ENCODE data around the gene IRGM.

The IRGM gene

DNA sequence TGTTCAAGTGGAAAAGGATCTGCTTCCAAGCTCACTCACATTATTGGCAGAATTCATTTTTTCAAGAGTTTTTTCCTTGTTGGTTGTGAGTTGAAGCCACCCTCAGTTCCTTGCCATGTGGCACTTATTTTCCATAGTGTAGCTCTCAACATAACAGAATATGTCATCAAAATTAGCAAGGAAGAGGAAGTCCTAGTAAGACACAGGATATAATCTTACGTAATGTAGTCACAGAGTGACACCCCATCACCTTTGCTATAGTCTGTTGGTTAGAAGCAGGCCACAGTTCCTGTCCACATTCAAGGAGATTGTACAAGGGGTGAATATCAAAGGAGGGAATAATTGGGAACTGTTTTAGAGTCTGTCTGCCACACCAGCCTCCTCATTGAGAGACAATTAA, 15.7 kb downstream of the IRGM start:
- no peaks in the 10 kb centered on the region for H3K4me1 ChIP-seq (ENCODE audit: insufficient read depth, low read length)
- no peak for TF ChIP-seq EZH2 (IDR thresholded peaks at IDR 0.05; ENCODE audit: borderline replicate concordance, low read depth, low read length, severe bottlenecking)
- TF ChIP-seq, protein P1, sequence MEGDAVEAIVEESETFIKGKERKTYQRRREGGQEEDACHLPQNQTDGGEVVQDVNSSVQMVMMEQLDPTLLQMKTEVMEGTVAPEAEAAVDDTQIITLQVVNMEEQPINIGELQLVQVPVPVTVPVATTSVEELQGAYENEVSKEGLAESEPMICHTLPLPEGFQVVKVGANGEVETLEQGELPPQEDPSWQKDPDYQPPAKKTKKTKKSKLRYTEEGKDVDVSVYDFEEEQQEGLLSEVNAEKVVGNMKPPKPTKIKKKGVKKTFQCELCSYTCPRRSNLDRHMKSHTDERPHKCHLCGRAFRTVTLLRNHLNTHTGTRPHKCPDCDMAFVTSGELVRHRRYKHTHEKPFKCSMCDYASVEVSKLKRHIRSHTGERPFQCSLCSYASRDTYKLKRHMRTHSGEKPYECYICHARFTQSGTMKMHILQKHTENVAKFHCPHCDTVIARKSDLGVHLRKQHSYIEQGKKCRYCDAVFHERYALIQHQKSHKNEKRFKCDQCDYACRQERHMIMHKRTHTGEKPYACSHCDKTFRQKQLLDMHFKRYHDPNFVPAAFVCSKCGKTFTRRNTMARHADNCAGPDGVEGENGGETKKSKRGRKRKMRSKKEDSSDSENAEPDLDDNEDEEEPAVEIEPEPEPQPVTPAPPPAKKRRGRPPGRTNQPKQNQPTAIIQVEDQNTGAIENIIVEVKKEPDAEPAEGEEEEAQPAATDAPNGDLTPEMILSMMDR (IDR thresholded peaks at IDR 0.05; ENCODE audit: borderline replicate concordance, extremely low read depth, low read length, poor library complexity, severe bottlenecking) = no peak
- no peak overlapping the region for H2AFZ ChIP-seq (ENCODE audit: low read depth, low read length)
- DNase-seq (no peak), ATAC-seq (ENCODE audit: insufficient read depth, low read depth) (no peak)
- no peaks in the 10 kb centered on the region for H3K79me2 ChIP-seq (ENCODE audit: insufficient read depth, low read length)
- no peaks in the 10 kb centered on the region for H3K9me3 ChIP-seq (ENCODE audit: insufficient read depth, low read length, severe bottlenecking)
- no peak overlapping the region for H3K27ac ChIP-seq (ENCODE audit: low read length)
- no peak overlapping the region for H3K4me2 ChIP-seq (ENCODE audit: insufficient read depth, low read length)
- H3K36me3 ChIP-seq (ENCODE audit: insufficient read depth, low read length) = no peaks in the 10 kb centered on the region
- no peak overlapping the region for H3K9ac ChIP-seq (ENCODE audit: low read depth, low read length)
- H3K27me3 ChIP-seq (ENCODE audit: insufficient read depth, low read length, poor library complexity) = no peaks in the 10 kb centered on the region
- no peak overlapping the region for H3K4me3 ChIP-seq (ENCODE audit: low read depth in 1 of 2, low read length in 2 of 2)
- H4K20me1 ChIP-seq (ENCODE audit: insufficient read depth, low read length) = no peaks in the 10 kb centered on the region

DNA sequence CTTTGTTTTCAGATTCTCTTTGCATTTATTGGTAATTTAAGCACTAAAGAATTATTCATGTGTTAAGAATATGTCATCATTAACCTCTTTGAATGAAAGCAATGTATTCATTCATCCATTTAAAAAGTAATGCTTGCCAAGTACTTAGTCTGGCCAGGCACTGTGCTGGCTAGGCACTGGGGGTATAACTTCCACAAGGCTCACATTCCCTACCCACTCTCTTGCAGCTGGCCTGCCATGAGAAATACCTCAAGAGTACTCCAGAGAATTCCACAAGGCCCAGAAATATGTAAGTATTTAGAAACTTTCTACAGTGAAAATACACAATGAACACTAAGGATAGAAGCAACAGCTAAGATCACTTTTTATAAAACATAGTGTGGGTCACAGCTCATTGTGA, 33.0 kb downstream of the IRGM start:
- no peaks in the 10 kb centered on the region for H3K4me1 ChIP-seq (ENCODE audit: insufficient read depth, low read length)
- no peak overlapping the region for H2AFZ ChIP-seq (ENCODE audit: low read depth, low read length)
- H4K20me1 ChIP-seq (ENCODE audit: insufficient read depth, low read length) = no peaks in the 10 kb centered on the region
- TF ChIP-seq EZH2 (IDR thresholded peaks at IDR 0.05; ENCODE audit: borderline replicate concordance, low read depth, low read length, severe bottlenecking) = no peak
- TF ChIP-seq, protein P1 (IDR thresholded peaks at IDR 0.05; ENCODE audit: borderline replicate concordance, extremely low read depth, low read length, poor library complexity, severe bottlenecking) = no peak
- no peak overlapping the region for H3K4me2 ChIP-seq (ENCODE audit: insufficient read depth, low read length)
- no peaks in the 10 kb centered on the region for H3K79me2 ChIP-seq (ENCODE audit: insufficient read depth, low read length)
- no peak overlapping the region for H3K9ac ChIP-seq (ENCODE audit: low read depth, low read length)
- H3K36me3 ChIP-seq (ENCODE audit: insufficient read depth, low read length) = no peaks in the 10 kb centered on the region
- ATAC-seq (ENCODE audit: insufficient read depth, low read depth) = no peak
- no peaks in the 10 kb centered on the region for H3K27me3 ChIP-seq (ENCODE audit: insufficient read depth, low read length, poor library complexity)
- no peak overlapping the region for H3K27ac ChIP-seq (ENCODE audit: low read length)
- no peak for DNase-seq
- no peak overlapping the region for H3K4me3 ChIP-seq (ENCODE audit: low read depth in 1 of 2, low read length in 2 of 2)
- no peaks in the 10 kb centered on the region for H3K9me3 ChIP-seq (ENCODE audit: insufficient read depth, low read length, severe bottlenecking)

DNA sequence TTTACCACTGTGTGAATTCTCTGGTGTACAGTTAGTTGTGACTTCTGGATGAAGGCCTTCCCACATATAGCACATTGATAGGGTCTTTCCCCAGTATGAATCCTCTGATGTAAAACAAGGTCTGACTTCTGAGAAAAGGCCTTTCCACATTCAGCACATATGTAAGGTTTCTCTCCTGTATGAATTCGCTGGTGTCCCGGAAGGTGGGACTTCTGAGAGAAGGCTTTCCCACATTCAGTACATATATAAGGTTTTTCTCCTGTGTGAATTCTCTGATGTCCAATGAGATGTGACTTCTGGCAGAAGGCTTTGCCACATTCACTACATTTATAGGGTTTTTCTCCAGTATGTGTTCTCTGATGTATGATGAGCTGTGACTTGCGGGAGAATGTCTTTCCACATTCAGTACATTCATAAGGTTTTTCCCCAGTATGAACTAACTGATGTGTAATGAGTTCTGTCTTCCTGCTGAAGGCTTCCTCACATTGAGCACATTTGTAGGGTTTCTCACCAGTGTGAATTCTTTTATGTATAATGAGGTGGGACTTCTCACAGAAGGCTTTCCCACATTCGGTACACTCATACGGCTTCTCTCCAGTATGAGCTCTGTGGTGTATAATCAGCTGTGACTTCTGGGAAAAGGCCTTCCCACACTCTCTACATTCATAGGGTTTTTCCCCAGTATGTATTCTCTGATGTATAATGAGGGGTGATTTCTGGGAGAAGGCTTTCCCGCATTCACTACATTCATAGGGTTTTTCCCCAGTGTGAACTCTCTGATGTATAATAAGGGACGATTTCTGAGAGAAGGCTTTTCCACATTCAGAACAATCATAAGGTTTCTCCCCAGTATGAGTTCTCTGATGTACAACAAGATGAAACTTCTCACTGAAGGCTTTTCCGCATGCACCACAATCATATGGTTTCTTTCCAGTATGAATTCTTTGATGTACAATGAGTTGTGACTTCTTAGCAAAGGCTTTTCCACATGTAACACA, 49.4 kb downstream of the IRGM start:
- Histone ChIP-seq H2AFZ (ENCODE audit: low read depth, low read length) (no peak overlapping the region), H3K9ac (ENCODE audit: low read depth, low read length) (no peak overlapping the region), H3K9me3 (ENCODE audit: insufficient read depth, low read length, severe bottlenecking) (peaks cover 45% of the 10 kb centered on the region), H3K79me2 (ENCODE audit: insufficient read depth, low read length) (no peaks in the 10 kb centered on the region), H3K4me1 (ENCODE audit: insufficient read depth, low read length) (no peaks in the 10 kb centered on the region), H3K27me3 (ENCODE audit: insufficient read depth, low read length, poor library complexity) (no peaks in the 10 kb centered on the region), H4K20me1 (ENCODE audit: insufficient read depth, low read length) (no peaks in the 10 kb centered on the region), H3K4me3 (ENCODE audit: low read depth in 1 of 2, low read length in 2 of 2) (no peak overlapping the region), H3K4me2 (ENCODE audit: insufficient read depth, low read length) (no peak overlapping the region), H3K36me3 (ENCODE audit: insufficient read depth, low read length) (no peaks in the 10 kb centered on the region), H3K27ac (ENCODE audit: low read length) (no peak overlapping the region)
- DNase-seq = no peak
- no peak for ATAC-seq (ENCODE audit: insufficient read depth, low read depth)
- TF ChIP-seq, protein P1 (IDR thresholded peaks at IDR 0.05; ENCODE audit: borderline replicate concordance, extremely low read depth, low read length, poor library complexity, severe bottlenecking) = no peak
- no peak for TF ChIP-seq EZH2 (IDR thresholded peaks at IDR 0.05; ENCODE audit: borderline replicate concordance, low read depth, low read length, severe bottlenecking)
